ENCODE data around the gene PCGF3.

- TF ChIP-seq ZFP30 (CRISPR knock-in tag; IDR thresholded peaks at IDR 0.05) (no peak), TSHZ2 (CRISPR knock-in tag; IDR thresholded peaks at IDR 0.05) (no peak), SNAI2 (CRISPR knock-in tag; IDR thresholded peaks at IDR 0.05) (no peak), ARNTL (CRISPR knock-in tag; IDR thresholded peaks at IDR 0.05; ENCODE audit: borderline replicate concordance, low read depth) (no peak), CSDC2 (CRISPR knock-in tag; IDR thresholded peaks at IDR 0.05) (no peak), ZFP3 (CRISPR knock-in tag; IDR thresholded peaks at IDR 0.05) (no peak), OSR1 (CRISPR knock-in tag; IDR thresholded peaks at IDR 0.05) (no peak), RARB (CRISPR knock-in tag; IDR thresholded peaks at IDR 0.05) (no peak), ISL1 (CRISPR knock-in tag; IDR thresholded peaks at IDR 0.05) (no peak), ESRRG (CRISPR knock-in tag; IDR thresholded peaks at IDR 0.05) (no peak), PATZ1 (CRISPR knock-in tag; IDR thresholded peaks at IDR 0.05; ENCODE audit: borderline replicate concordance) (no peak), ZNF565 (CRISPR knock-in tag; conservative IDR thresholded peaks at IDR 0.05; ENCODE audit: low read depth) (no peak), CREB5 (CRISPR knock-in tag; IDR thresholded peaks at IDR 0.05; ENCODE audit: low read depth) (no peak)
Observed at GRCh38 chr4:757111-757510, 51.5 kb downstream of the PCGF3 start.

All from SK-N-SH treated with all-trans-retinoic acid at 6 μM for 48 hours (cell line).